DMS153 (cell line): ENCODE results near the gene AJM1.

Experiments used
- DNase-seq: peaks from one replicate; lab custom pipeline; 2025; lab: John Stamatoyannopoulos, UW

Gene AJM1

GRCh38 chr9:136845465-136846260 is 3.4 kb downstream of the AJM1 start:
- no peak for DNase-seq

- DNase-seq: no peak
These were observed 4.3 kb downstream of the AJM1 start for GRCh38 chr9:136846376-136847087.

- DNase-seq: no peak
These were observed 5.0 kb downstream of the AJM1 start for GRCh38 chr9:136847088-136847825.

GRCh38 chr9:136847826-136848392 is 5.6 kb downstream of the AJM1 start:
- peak; percentile 65 for DNase-seq

- DNase-seq: no peak
These were observed 6.2 kb downstream of the AJM1 start for GRCh38 chr9:136848393-136849037.

- DNase-seq: peak; percentile 99
These were observed 7.0 kb downstream of the AJM1 start, which contains the start of gene PHPT1 for GRCh38 chr9:136849038-136849959. TSS of gene PHPT1 (plus strand) at chr9:136849409. CDS start at chr9:136849431, 22 bp downstream.

- DNase-seq: no peak
These were observed 7.9 kb downstream of the AJM1 start for GRCh38 chr9:136849960-136850865.

- DNase-seq: no peak
These were observed 8.8 kb downstream of the AJM1 start for GRCh38 chr9:136850866-136851775.

- DNase-seq: no peak
These were observed 9.8 kb downstream of the AJM1 start, which contains the start of gene MAMDC4 for GRCh38 chr9:136851941-136852663. TSS of gene MAMDC4 (plus strand) at chr9:136852346. CDS start at chr9:136852417, 71 bp downstream.

- no peak for DNase-seq
These were observed 10.7 kb downstream of the AJM1 start for GRCh38 chr9:136852664-136853595.

- DNase-seq: no peak
These were observed 11.4 kb downstream of the AJM1 start for GRCh38 chr9:136853596-136854112.

- no peak for DNase-seq
These were observed 12.0 kb downstream of the AJM1 start for GRCh38 chr9:136854113-136854841.

GRCh38 chr9:136854842-136855460 is 12.7 kb downstream of the AJM1 start:
- DNase-seq: no peak

GRCh38 chr9:136855461-136856078 is 13.3 kb downstream of the AJM1 start:
- no peak for DNase-seq

GRCh38 chr9:136856079-136856476 is 13.8 kb downstream of the AJM1 start:
- no peak for DNase-seq
